Ecto neural progenitor cell (in vitro differentiated cells): ENCODE results near the gene PRLH.

Experiments
- DNase-seq: peaks from one replicate; pipeline ENCODE4 v3.0.0-alpha.2; 2018; ENCODE audit warnings: low spot score

PRLH gene, protein sequence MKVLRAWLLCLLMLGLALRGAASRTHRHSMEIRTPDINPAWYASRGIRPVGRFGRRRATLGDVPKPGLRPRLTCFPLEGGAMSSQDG

DNA sequence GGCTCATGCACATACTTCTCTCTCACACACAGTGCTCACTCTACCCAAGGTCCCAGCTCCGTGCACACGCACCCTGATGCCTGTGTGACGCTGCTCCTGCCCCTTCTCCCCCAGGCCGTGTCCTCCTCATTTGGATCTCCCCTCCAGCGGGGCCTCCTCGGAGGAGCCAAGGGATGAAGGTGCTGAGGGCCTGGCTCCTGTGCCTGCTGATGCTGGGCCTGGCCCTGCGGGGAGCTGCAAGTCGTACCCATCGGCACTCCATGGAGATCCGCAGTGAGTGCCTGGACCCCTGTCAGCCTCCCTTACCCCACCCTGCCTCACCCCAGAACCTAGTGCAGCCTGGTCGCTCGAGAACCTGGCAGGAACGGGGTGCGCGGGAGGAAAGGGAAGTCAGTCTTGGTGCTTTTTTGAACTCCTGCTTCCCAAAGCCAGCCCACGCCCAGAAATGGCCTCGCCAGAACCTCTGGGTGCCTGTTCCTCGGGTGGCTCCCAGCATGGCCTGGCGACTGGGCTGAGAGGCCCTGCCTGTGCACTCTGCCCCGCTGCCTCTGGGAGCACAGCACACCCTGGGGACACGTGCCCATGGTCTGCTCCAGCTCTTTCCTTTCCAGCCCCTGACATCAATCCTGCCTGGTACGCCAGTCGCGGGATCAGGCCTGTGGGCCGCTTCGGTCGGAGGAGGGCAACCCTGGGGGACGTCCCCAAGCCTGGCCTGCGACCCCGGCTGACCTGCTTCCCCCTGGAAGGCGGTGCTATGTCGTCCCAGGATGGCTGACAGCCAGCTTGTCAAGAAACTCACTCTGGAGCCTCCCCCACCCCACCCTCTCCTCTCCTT, at the start of gene PRLH:
Gene PRLH (plus strand): TSS at position 174 of the 835 bp plus-strand sequence. CDS start 0 bp downstream, at position 174.
- DNase-seq = no peak

DNA sequence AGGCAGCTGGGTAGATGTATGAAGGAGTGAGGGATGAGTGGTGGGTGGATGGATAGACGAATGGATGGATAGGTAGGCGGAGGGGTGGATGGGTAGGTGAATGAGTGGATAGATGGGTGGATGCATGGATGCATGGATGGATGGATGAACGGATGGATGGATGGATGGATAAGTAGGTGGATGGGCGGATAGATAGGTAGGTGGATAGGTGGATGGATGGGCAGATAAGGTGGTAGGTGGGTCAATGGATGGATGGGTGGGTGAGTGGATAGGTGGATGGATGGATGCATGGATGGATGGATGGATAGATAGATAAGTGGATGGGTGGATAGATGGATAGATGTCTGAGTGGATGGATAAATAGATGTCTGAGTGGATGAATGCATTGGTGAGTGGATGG, 49.2 kb upstream of the PRLH start:
- no peak for DNase-seq

DNA sequence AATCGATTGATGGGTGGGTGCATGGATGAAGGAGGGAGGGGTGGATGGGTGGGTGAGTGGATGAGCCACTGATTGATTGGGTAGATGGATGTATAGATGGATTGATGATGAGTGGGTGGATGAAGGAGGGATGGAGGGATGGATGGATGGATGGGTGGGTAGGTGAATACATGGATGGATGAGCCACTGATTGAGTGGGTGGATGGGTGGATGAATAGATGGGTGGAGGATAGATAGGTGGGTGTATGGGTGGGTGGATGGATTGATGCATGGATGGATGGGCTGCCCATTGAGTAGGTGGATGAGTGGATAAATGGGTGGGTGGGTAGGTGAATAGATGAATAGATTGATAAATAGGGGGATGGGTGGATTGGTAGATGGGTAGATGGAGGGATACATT, 48.4 kb upstream of the PRLH start:
- DNase-seq = no peak

DNA sequence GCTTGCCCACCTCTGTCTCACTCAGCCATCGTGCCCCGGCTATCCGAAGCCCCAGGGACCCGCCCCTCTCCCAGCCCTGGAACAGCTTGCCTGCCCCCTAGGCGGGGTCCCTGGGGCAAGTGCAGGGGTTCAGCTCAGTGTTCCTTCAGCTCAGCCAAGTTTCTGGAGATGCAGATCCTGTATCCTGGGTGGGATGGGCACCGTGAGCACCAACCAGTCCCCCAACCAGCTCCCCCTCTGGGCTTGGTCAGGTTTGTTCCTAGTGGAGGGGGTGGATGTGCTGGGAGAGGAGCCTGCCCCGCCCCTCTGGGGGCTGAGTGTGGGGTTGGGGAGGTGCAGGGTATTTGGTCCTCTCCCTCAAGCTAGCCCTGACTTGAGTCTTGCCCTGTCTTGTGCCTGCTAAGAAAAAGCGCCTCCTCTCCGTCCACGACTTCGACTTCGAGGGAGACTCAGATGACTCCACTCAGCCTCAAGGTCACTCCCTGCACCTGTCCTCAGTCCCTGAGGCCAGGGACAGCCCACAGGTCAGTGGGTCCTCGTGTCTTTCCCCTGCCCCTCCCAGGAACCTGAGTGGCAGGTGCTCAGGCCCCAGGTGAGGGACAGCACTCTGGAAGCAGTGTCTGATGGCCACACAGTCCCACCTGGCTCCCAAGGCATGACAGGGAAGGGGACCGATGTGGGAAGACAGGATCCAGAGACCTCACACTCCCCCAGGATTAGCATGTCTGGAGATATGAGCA, 46.7 kb upstream of the PRLH start:
- DNase-seq = no peak

DNA sequence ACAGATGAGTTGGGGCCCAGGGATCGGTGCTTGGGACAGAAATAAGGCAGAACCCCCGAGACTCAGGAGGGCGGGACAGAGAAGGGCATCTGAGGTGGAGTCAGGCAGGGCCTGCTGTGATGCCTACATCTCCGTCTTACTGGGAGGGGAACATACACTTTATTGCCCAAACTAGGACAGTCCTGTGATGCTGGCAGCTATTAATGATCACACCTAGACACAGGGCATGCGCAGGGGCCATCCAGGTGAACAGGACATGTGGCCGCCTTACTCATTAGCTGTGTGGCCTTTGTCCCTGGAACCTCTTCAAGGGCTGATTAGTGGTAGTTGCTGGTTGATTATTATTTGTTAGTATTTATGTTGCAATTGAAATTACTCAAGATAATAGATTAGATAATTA, 46.1 kb upstream of the PRLH start:
- no peak for DNase-seq

DNA sequence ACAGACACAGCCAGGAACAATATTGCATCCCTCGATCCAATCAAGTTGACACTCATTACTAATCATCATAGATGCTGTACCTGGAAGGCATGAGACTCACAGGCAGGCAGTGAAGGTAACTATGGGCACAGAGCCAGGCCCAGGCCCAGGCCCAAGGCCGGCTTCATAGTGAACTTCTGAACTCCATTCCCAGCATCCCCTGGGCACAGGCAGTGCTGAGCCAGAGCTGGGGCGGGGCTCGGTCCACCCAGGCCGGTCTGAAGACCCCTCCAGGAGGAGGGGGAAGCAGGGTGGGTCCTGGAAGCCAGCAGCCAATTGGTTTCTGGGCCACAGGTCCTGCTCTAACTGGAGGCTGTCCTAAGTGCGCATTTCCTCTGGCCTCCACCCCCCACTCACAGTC, 41.7 kb upstream of the PRLH start:
- no peak for DNase-seq

DNA sequence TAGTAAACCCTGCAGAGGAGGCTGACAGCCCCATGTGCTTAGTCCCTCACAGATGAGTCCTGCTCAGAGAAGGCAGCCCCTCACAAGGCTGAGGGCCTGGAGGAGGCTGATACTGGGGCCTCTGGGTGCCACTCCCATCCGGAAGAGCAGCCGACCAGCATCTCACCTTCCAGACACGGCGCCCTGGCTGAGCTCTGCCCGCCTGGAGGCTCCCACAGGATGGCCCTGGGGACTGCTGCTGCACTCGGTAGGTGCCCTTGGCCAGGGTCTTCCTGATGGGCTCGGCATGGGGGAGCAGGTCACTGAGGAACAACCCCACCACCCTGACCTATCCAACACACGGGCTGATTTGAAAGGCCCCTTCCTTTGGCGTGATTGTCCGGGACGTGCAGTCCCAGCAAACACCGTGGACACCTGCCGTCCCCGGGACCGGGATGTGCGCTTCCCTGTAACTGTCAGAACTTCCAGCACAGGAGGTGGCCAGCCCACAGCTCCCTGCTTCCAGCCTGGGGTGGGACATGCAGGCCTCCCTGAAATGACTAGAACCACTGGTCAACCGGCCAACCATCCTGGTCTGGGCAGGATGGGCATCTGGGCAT, 40.7 kb upstream of the PRLH start:
- no peak for DNase-seq

DNA sequence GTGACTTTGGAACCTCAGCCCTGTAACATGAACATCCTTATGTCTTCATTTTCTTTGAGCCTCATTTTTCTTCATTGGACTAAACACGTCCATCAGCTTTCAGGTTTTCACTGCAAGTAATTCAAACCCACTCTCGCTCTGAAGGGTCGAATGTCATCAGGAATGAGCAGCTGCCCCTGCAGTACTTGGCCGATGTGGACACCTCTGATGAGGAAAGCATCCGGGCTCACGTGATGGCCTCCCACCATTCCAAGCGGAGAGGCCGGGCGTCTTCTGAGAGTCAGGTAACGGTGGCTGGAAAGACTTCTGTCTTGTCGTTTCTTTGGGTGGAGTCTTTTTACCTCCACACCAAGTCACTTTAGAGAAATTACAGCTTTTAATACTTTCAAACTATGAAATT, 39.1 kb upstream of the PRLH start:
- DNase-seq = no peak

DNA sequence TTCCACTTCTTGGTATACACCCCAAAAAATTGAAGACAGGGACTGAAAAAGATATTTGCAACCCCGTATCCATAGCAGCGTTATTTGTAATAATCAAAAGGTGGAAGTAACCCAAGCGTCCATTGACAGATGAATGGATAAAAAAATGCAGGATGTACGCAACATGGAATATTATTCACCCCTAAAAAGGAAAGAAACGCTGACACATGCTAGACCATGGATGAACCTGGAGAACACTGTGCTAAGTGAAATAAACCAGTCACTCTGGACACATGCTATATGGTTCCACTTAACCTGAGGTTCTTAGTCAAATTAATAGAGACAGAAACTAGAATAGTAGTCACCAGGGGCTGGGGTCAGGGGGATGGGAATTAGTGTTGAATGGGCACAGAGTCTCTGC, 38.6 kb upstream of the PRLH start:
- no peak for DNase-seq

DNA sequence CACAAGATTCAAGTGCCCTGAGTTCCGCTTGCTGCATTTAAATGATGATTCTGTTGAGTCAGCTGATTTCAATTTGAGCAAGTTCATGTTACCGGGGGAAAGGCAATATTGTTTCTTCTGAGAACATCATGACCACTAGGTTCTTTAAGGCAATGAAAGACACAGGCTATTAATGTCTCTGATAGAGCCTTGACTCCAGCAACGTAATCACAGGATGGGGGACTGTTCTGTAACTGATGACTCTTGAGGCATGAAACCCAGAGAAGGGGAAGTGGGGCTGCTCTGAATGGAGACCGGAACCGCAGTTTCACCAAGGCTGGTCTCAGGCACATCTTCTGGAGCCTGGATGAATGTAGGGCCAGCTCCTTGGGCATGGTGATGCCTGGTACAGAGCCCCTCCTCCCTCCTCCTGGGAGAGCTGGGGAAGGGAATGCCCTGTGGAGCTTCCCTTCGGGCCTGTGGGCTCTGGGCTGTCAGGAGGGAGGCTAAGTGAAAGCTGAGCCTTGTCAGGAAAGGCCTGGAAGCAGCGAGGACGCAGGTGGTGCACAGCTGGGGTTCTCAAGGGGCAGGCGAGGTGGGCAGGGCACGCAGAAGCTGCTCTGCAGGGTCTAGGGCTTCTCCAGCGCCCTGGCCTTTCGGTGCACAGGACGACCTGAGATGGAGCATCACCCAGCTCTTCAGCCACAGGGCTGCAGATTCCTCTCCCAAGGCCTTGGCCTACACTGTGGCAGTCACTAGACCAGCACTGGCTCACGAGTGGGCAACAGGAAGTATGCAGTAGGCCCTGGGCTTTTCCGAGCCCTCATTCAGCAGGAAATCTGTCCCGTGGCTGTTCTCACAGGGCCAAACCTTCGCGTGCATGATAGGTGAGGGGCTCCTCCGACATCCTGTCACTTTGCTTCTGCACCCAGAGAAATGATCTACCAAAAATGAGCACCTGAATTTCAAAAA, 36.6 kb upstream of the PRLH start:
- DNase-seq = no peak

DNA sequence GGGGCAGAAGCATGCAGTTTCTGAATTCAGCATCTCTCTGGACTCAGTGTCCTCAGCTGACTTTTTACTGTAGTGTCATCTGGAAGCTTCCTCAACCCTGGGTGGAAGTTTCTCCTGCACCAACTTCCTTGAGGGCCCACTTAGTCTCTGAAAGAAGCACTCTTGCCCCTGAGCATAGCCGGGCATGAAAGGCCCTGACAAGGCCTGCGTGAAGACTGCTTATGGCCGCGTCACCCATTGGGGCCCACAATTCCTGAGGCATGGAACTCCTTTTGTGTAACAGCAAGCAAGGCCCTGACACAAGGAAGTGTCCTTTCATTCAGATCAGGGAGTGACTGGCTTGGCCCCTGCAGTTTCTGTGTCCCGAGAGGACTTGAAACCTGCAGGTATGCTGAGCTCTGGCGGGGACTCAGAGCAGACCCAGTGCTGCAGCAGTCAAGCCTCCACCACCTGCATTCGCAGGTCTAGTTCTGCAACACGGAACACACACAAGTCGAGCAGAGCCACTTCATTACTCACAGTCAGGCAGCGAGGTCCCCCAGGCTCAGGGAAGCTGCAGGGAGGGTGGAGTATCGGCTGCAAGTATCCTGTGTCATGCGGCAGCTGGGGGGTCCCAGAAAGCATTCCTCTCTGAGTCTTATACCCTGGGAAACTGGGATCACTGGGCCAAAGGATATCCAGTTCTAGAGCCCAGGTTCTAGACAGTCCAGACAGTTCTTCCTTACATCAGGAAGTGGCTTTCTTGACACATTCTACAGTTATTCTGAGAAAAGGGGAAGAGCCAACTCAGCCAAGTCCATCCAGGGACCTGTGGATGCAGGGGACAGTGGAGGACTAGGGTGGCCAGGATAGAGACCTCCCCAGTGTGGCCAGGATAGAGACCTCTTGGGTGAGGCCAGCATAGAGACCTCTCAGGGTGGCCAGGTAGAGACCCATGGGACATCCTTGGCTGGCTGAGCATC, 35.6 kb upstream of the PRLH start:
- no peak for DNase-seq

DNA sequence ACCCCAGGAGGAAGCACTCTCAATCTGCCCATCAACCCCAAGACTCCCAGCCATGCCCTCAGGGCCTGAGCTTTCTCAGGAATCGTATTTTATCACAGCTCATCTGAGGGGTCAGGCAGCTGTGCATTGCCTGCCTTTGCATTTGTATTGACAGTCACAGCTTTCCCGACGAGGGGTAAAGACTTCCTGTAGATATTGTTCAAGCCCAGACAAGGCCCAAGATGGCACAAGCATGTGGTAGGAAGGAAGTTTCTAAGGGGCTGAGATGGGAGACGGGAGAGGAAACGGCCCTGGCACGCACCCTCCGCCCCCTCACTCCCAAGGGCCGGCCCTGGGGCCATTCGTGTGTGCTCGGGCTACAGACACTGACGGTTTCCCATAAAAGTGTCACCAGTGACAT, 34.2 kb upstream of the PRLH start:
- no peak for DNase-seq

DNA sequence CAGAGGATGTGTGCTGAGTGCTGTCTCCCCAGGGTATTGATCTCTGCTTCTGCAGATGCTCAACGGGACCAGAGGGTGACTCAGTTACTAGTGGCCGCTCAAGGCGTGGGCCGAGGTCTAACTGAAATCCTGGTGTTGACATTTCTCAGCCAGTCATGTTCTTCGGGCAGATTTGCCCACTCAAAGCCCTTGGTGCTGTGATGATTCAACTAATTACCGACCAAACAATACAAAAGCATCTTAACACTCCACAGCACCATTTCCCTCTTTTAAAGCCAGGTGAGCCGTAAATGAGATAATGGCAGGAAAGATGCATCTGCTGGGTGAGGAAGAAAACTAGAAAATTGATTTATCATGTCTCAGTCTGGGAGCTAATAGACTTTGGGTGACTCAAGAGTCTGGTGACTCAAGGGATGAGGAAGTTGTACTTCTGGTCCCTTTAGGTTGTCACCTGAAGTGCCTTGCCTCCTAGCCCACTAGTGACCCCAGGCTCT, 32.7 kb upstream of the PRLH start:
- no peak for DNase-seq

DNA sequence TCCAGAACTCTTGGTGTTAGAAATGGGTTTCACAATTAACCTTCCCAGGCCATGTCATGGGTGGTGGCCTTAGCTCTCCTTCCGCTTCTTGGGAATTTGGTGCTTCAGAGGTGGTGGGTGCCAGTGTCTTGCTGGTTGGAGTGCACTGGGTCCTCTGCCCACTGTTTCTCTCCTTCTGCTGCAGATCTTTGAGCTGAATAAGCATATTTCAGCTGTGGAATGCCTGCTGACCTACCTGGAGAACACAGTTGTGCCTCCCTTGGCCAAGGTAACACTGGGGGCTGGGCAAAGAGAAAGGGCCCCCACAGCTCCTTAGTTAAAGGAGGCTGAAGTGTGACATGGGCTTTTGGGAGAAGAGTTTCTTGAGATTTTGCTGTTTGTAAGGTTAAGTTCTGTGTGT, 32.0 kb upstream of the PRLH start:
- no peak for DNase-seq

DNA sequence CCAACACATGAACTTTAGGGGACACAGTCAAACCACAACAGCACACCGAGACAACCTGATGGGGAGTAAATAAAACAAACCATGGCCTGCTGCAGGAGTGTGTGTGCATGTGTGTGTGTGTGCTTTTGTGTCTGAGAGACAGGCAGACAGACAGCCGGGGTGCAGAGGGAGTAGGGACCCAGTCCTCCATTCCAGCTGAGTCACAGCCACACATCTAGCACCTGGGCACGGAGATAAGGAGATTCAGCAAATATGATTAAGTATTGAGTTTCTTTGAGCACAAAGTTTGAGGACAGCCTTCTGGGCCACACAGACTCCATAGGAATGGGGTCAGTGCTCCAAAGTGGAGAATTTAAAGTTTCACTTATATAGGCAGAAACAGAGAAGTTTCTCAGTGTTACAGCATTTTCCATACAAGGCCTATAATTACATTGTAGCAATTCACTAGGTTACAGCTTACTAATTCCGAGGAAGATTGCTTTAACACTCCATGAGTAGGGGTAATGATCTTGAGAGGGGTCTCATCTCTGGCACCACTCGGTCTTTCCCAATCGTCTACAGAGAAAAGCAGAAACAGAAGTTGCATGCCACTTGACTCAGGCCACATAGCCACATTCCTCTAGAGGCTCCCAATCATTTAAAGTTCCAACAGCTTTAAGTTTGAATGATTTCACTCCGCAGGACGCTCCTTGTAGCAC, 30.8 kb upstream of the PRLH start:
- no peak for DNase-seq

DNA sequence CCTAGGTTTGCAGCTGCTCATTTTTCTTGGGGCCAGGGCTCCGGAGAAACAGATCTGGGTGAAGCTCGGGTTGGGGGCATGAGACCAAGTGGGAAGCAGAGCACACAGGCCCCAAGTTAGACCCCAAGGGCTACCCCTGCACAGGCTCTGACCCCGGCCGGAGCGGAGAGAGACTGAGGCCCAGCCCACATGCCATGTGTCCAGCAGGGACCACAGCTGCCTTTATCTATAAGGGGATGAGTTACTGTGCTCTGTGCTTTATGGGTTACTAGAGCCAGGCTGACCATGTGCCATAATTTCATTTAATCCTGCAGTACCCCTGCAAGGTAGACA, 30.3 kb upstream of the PRLH start:
- no peak for DNase-seq

DNA sequence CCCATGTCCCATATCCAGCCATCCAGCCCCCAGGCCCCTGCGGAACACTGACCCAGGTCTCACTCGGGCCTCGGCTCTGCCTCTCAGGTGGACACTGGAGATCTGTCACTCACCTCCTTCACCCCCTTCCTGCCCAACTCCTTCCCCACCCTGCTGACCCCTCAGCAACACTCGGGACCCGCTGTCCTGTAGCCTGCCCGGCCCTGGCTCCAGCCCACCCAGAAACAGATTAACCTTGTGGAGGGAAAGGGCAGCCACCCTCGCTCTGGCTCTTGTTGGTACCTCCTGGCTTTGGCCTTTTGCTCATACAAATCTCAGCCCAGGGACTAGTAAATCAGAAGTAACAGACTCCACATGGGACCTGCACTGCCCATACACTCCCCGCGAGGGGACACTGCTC, 29.8 kb upstream of the PRLH start:
- DNase-seq = no peak

DNA sequence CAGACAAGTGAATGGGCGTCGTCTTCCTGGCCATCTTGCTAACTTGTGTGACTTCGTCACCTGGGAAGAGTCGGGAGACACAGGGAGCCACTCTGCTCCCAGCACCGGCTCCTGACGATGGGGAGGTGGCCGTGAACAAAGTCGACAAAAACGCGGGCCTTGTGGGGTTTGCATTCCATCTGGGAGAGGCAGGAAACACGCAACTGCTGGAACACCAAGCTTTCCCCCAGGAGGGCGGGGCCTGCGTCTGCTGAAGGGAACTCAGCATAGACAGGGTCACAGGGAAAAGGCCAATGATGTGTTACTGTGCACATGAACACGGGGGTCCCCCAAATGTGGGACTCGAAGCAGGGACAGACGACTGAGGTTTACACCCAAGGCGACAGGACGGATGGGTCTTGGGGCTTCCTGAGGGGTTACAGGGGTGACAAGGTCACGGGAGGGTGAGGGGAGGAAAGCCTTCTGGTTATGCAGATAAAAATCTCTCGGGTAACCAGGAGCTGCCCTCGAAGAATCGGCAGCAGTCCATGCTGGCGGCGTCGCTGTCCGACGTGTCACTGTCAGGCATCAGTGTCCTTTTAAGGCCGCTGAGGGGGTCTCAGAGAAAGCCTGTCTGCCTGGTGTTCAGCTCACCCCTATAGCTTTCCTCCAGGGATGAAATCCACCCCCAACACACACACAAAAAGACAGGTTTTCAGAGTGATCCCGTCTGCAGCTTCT, 28.2 kb upstream of the PRLH start:
- DNase-seq = peak; percentile 39

DNA sequence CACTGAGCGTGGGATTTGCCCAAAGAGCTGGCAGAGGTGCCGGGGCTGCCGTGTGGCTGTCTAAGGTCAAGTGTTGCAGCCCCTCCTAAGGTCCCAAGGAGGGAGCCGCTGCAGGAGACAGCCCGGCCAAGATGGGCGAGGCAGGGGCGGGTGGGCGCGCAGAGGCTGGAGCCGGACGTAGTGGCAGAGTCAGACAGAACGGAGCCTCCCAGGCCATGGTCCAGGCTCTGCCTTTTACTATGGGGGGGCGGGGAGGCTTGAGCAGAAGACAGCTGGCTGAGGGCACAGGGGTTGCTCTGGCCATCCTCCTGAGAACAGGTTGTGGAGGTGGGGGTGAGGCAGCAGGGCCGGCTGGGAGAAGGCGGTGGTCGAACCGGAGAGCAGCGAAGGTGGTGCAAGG, 27.5 kb upstream of the PRLH start:
- peak; percentile 39 for DNase-seq
